Measurements from ENCODE around the gene ANAPC13. TPM values are rescaled to one million over a fixed set of nuclear protein-coding genes. Genes with fewer than 3 reads are reported as not detected.

The ANAPC13 gene
- polyA plus RNA-seq, 1 donor from 2014 or later, result 178 TPM

DNA sequence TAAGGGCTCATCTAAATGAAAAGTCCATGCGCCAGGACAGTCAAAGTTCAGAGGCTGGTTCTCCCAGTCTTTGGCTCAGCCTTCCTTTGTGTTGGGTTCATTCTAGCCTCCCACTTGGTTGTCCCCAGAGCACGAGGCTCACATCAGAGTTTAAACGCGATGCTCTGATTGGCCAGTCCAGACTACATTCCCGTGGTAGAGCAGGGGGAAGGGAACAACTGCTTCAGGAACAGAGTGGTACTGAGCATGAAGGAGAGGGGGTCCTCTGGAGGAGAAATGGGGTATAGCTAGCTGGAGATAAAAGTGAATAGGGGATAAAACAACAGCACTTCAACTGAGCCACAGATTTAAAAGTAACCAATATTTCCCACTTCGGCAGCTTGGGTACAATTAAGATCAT lies 32.2 kb downstream of the ANAPC13 start:
- no peak overlapping the region for H3K9ac ChIP-seq (ENCODE audit: low read length)
- no peak overlapping the region for H3K4me2 ChIP-seq (ENCODE audit: low read length)
- no peaks in the 10 kb centered on the region for H3F3A ChIP-seq (ENCODE audit: insufficient read depth, low read length, poor library complexity, severe bottlenecking)
- no peak for TF ChIP-seq TAF1 (IDR thresholded peaks at IDR 0.05; ENCODE audit: low read depth)
- TF ChIP-seq SMC3 (conservative IDR thresholded peaks at IDR 0.05; ENCODE audit: poor library complexity), result no peak
- TF ChIP-seq, protein P1, sequence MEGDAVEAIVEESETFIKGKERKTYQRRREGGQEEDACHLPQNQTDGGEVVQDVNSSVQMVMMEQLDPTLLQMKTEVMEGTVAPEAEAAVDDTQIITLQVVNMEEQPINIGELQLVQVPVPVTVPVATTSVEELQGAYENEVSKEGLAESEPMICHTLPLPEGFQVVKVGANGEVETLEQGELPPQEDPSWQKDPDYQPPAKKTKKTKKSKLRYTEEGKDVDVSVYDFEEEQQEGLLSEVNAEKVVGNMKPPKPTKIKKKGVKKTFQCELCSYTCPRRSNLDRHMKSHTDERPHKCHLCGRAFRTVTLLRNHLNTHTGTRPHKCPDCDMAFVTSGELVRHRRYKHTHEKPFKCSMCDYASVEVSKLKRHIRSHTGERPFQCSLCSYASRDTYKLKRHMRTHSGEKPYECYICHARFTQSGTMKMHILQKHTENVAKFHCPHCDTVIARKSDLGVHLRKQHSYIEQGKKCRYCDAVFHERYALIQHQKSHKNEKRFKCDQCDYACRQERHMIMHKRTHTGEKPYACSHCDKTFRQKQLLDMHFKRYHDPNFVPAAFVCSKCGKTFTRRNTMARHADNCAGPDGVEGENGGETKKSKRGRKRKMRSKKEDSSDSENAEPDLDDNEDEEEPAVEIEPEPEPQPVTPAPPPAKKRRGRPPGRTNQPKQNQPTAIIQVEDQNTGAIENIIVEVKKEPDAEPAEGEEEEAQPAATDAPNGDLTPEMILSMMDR (IDR thresholded peaks at IDR 0.05; ENCODE audit: poor library complexity, severe bottlenecking), result no peak
- TF ChIP-seq MXI1 (conservative IDR thresholded peaks at IDR 0.05; ENCODE audit: poor library complexity, severe bottlenecking), result no peak
- H3K9me3 ChIP-seq (ENCODE audit: low read length), result no peaks in the 10 kb centered on the region
- no peaks in the 10 kb centered on the region for H3K27me3 ChIP-seq (ENCODE audit: insufficient read depth, low read depth, low read length)
- H2AFZ ChIP-seq (ENCODE audit: low read depth, low read length), result no peak overlapping the region
- H4K20me1 ChIP-seq (ENCODE audit: insufficient read depth), result no peaks in the 10 kb centered on the region
- H3K27ac ChIP-seq (ENCODE audit: low read length), result no peak overlapping the region
- H3K79me2 ChIP-seq (replicated peaks; ENCODE audit: insufficient read depth, low read length), result no peaks in the 10 kb centered on the region
- H3K9me2 ChIP-seq (ENCODE audit: insufficient read depth, low read length), result no peaks in the 10 kb centered on the region
- H3K36me3 ChIP-seq (ENCODE audit: insufficient read depth, low read length), result no peaks in the 10 kb centered on the region
- H3K4me3 ChIP-seq (ENCODE audit: low read length), result no peak overlapping the region

DNA sequence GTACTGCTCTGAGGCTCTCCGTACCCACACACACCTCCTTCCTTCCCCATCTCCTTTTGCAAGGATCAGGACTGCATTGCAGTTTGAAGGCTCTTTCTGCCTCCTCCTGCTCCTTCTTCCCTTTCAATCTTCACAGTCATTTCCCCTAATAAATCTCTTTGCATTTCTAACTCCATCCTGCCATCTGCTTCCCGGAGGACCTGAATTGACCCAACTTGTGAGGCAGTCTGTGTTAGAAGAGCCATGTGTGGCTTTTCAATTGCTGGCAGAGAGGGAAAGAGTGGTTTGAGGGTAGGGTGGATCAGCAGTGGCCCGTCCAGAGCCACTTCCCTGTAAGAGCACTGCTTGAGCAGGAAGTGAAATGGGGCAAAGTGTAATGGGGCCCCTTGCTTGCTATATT lies 35.8 kb downstream of the ANAPC13 start:
- no peaks in the 10 kb centered on the region for H4K20me1 ChIP-seq (ENCODE audit: insufficient read depth)
- no peaks in the 10 kb centered on the region for H3F3A ChIP-seq (ENCODE audit: insufficient read depth, low read length, poor library complexity, severe bottlenecking)
- H3K27ac ChIP-seq (ENCODE audit: low read length), result no peak overlapping the region
- H3K27me3 ChIP-seq (ENCODE audit: insufficient read depth, low read depth, low read length), result no peaks in the 10 kb centered on the region
- TF ChIP-seq POLR2AphosphoS5 (IDR thresholded peaks at IDR 0.05) (no peak), EZH2 (IDR thresholded peaks at IDR 0.05; ENCODE audit: borderline replicate concordance, insufficient read depth, low read length, poor library complexity, severe bottlenecking) (no peak), TAF1 (IDR thresholded peaks at IDR 0.05; ENCODE audit: low read depth) (no peak), EP300 (conservative IDR thresholded peaks at IDR 0.05; ENCODE audit: poor library complexity, severe bottlenecking) (no peak), MXI1 (conservative IDR thresholded peaks at IDR 0.05; ENCODE audit: poor library complexity, severe bottlenecking) (no peak), SMC3 (conservative IDR thresholded peaks at IDR 0.05; ENCODE audit: poor library complexity) (no peak)
- TF ChIP-seq, protein P2, sequence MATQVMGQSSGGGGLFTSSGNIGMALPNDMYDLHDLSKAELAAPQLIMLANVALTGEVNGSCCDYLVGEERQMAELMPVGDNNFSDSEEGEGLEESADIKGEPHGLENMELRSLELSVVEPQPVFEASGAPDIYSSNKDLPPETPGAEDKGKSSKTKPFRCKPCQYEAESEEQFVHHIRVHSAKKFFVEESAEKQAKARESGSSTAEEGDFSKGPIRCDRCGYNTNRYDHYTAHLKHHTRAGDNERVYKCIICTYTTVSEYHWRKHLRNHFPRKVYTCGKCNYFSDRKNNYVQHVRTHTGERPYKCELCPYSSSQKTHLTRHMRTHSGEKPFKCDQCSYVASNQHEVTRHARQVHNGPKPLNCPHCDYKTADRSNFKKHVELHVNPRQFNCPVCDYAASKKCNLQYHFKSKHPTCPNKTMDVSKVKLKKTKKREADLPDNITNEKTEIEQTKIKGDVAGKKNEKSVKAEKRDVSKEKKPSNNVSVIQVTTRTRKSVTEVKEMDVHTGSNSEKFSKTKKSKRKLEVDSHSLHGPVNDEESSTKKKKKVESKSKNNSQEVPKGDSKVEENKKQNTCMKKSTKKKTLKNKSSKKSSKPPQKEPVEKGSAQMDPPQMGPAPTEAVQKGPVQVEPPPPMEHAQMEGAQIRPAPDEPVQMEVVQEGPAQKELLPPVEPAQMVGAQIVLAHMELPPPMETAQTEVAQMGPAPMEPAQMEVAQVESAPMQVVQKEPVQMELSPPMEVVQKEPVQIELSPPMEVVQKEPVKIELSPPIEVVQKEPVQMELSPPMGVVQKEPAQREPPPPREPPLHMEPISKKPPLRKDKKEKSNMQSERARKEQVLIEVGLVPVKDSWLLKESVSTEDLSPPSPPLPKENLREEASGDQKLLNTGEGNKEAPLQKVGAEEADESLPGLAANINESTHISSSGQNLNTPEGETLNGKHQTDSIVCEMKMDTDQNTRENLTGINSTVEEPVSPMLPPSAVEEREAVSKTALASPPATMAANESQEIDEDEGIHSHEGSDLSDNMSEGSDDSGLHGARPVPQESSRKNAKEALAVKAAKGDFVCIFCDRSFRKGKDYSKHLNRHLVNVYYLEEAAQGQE (IDR thresholded peaks at IDR 0.05; ENCODE audit: borderline replicate concordance), result no peak
- TF ChIP-seq, protein P1 (IDR thresholded peaks at IDR 0.05; ENCODE audit: poor library complexity, severe bottlenecking), result no peak
- H3K4me3 ChIP-seq (ENCODE audit: low read length), result no peak overlapping the region
- no peaks in the 10 kb centered on the region for H3K9me2 ChIP-seq (ENCODE audit: insufficient read depth, low read length)
- no peak overlapping the region for H3K4me2 ChIP-seq (ENCODE audit: low read length)
- no peak overlapping the region for H2AFZ ChIP-seq (ENCODE audit: low read depth, low read length)
- no peaks in the 10 kb centered on the region for H3K36me3 ChIP-seq (ENCODE audit: insufficient read depth, low read length)
- H3K79me2 ChIP-seq (replicated peaks; ENCODE audit: insufficient read depth, low read length), result no peaks in the 10 kb centered on the region
- no peak overlapping the region for H3K9ac ChIP-seq (ENCODE audit: low read length)
- H3K9me3 ChIP-seq (ENCODE audit: low read length), result peaks cover 7% of the 10 kb centered on the region

All from neural cell (in vitro differentiated cells).